Cardiac muscle cell (in vitro differentiated cells and primary cell): ENCODE data around the gene LAMTOR5. TPM values are rescaled to one million over a fixed set of nuclear protein-coding genes. Genes with fewer than 3 reads are reported as not detected.
A peak's percentile ranks its signal among the peaks of the same experiment; 100 is the strongest.

Source experiments
- DNase-seq, 2 donors: peaks; one replicate each; pipeline versions ENCODE4 v3.0.0 to v3.0.0-alpha.2; 2010 to 2017; ENCODE audit warnings: low read depth in 1 of 2, low spot score in 1 of 2
- H3K27ac ChIP-seq: fragments of 200-600 bp; sonication (generic); 2 replicates; pipeline ENCODE4 v1.5.1; 2016
- H3K27me3 ChIP-seq: fragments of 200-600 bp; sonication (generic); 2 replicates; pipeline ENCODE4 v1.6.0; 2016; ENCODE audit warnings: control low read depth
- H3K36me3 ChIP-seq: fragments of 200-600 bp; sonication (generic); 2 replicates; pipeline ENCODE4 v1.5.1; 2016; ENCODE audit warnings: control low read depth
- H3K4me1 ChIP-seq: fragments of 200-600 bp; sonication (generic); 2 replicates; pipeline ENCODE4 v1.8.1; 2017; ENCODE audit warnings: low read depth, mild to moderate bottlenecking, mixed run types
- H3K4me3 ChIP-seq: fragments of 200-600 bp; sonication (generic); 2 replicates; pipeline ENCODE4 v1.5.1; 2016; ENCODE audit warnings: mild to moderate bottlenecking
- H3K9me3 ChIP-seq: fragments of 200-600 bp; sonication (generic); 2 replicates; pipeline ENCODE4 v1.5.1; 2017; ENCODE audit warnings: low read depth, mild to moderate bottlenecking, control low read depth
- CTCF ChIP-seq: IDR thresholded peaks from 2 replicates; pipeline ENCODE4 v1.5.1; 2012; ENCODE audit warnings: low read depth, mild to moderate bottlenecking, low read length
- polyA plus RNA-seq: library from polyadenylated mRNA; unstranded; fragments of >200 nt; fragmentation: Nextera tagmentation; extraction: Ambion mirVana; gene quantifications from 2 replicates; pipeline ENCODE4 v1.2.1, GENCODE V29; 2016
- total RNA-seq: library from RNA; depleted of rRNA; stranded (reverse); fragments of >200 nt; gene quantifications from 2 replicates; pipeline ENCODE4 v1.2.3, GENCODE V29; 2016

LAMTOR5 gene
- total and polyA plus RNA-seq, 2 experiments from 2014 or later, result 78.3 to 465 TPM

DNA sequence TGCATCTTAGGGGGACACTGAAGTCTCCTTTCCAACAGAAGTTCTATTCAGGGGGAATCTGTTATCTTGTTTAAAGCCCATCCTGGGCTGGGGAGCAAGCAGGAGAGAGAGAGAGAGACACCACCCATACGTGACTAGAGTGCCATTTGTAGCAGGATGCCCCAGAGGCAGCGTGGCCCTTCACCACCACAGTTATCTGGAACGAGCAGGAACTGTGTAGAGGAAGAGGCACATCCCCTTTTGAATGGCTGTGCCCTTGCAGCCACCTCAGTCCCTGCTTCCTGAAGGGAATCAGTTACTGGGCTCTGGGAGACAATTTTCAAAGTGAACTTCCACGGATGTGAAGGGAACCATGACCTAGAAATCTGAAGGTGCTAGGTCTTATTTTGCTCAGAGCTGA is 19.4 kb upstream of the LAMTOR5 start:
- Histone ChIP-seq H3K4me3 (no peak overlapping the region), H3K4me1 (no peaks in the 10 kb centered on the region), H3K27ac (no peak overlapping the region), H3K27me3 (no peaks in the 10 kb centered on the region), H3K9me3 (no peaks in the 10 kb centered on the region), H3K36me3 (no peaks in the 10 kb centered on the region)
- no peak for DNase-seq
- TF ChIP-seq CTCF, result no peak

GRCh38 chr1:110425612-110426152 is 18.2 kb upstream of the LAMTOR5 start:
- H3K36me3 ChIP-seq, result no peaks in the 10 kb centered on the region
- DNase-seq, result no peak
- no peak overlapping the region for H3K4me3 ChIP-seq
- no peak for TF ChIP-seq CTCF
- no peaks in the 10 kb centered on the region for H3K27me3 ChIP-seq
- H3K9me3 ChIP-seq, result no peaks in the 10 kb centered on the region
- peak overlapping the region; percentile 4 for H3K27ac ChIP-seq
- H3K4me1 ChIP-seq, result no peaks in the 10 kb centered on the region

GRCh38 chr1:110424699-110425611 is 17.5 kb upstream of the LAMTOR5 start:
- H3K4me3 ChIP-seq, result no peak overlapping the region
- no peaks in the 10 kb centered on the region for H3K4me1 ChIP-seq
- no peaks in the 10 kb centered on the region for H3K9me3 ChIP-seq
- no peak for TF ChIP-seq CTCF
- no peaks in the 10 kb centered on the region for H3K36me3 ChIP-seq
- no peaks in the 10 kb centered on the region for H3K27me3 ChIP-seq
- peak overlapping the region; percentile 4 for H3K27ac ChIP-seq
- DNase-seq, result peak in 1 of 2 donors; percentile 61

DNA sequence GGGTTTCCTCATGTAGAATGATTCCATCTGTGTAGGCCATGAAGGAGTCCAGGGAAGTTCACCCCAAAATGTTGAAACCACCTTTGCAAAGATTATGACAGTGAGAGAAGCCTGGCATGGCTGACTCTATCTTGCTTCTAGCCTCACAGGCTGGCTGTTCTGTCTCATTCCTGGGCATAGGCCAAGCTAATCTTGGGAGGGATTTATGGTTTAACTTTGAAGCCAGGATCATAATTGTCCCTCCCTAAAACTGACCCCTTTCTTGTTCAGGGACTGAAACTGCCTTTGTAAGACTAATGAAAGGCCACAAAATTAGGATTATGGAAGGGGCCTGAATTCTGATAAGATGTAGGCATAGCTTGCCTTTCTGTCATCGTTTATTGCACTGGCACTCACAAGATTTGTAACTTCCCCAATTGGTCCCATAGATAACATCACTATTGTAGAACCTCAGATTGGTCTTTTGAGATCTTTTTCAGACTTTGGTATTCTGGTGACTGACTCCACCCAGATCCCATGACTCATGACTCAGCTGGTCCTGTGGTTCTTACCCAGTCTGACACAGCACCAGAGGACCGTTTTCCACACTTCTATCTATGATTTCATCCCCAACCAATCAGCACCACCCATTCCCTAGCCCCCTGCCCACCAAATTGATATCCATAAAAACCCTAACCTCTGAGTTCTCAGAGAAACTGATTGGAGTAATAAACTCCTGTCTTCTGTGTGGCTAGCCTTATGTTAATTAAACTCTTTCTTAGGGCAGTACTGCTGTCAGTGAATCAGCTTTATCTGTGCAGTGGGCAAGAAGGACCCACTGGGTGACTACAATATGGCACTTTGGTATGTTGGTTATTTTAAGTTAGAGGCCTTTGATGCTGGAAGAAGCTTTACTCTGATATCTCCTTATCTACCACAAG is 13.6 kb upstream of the LAMTOR5 start:
- H3K27ac ChIP-seq, result no peak overlapping the region
- peak in 1 of 2 donors; percentile 49 for DNase-seq

More for the DNA sequence above, 13.6 kb upstream of the LAMTOR5 start:
- Histone ChIP-seq H3K36me3 (no peaks in the 10 kb centered on the region), H3K9me3 (no peaks in the 10 kb centered on the region), H3K27me3 (no peaks in the 10 kb centered on the region), H3K4me3 (no peak overlapping the region), H3K4me1 (no peaks in the 10 kb centered on the region)
- no peak for TF ChIP-seq CTCF
